Stimulated activated naive CD4-positive, alpha-beta T cell (primary cell): ENCODE data around the gene ZNF814.
"Not testable (repeated sequence)": the region's sequence is repeated elsewhere in the genome, so short reads cannot be mapped to it uniquely, and the experiment has no call there.

ENCODE experiments used
- DNase-seq, 6 experiments: peaks; one replicate each; lab custom pipeline; 2025; lab: John Stamatoyannopoulos, UW

Gene ZNF814

DNA sequence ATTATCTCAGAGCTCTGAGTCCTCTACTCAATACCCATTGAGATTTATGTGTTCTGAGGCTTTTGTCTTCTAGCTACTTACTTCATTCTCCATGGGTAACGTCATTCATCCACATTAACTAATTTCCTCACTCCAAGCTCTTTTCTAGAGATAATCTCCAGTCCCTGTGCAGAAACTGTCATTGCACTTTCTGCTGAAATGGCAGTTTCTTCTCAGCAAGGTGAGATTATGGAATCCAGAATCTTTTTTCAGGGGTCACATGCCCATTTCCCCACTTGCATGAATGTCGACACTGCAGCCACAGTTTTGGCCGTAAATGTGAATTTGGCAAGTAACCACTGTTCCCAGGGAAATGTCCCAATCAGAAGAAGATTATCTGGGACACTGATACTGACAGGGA, 26.5 kb downstream of the ZNF814 start:
- not testable (repeated sequence) for DNase-seq

DNA sequence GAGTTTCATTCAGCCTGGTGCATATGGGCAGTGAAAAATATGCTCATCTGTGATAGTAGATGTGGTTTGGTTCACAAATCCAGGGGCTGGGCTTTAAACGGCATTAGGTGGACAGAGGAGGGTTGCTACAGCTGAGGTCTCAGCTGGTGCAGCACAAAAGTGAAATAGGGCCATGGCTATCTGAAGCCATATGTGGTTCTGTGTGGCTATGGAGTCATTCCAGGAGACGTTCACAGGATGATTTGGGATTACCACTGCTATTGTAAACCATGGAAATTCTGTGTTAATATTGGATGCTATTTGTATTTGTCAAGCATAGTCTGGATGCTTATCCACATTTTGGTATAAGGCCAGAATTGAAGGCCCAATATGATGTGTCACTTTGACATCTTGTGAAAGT, 34.7 kb downstream of the ZNF814 start:
- DNase-seq = not testable (repeated sequence)

DNA sequence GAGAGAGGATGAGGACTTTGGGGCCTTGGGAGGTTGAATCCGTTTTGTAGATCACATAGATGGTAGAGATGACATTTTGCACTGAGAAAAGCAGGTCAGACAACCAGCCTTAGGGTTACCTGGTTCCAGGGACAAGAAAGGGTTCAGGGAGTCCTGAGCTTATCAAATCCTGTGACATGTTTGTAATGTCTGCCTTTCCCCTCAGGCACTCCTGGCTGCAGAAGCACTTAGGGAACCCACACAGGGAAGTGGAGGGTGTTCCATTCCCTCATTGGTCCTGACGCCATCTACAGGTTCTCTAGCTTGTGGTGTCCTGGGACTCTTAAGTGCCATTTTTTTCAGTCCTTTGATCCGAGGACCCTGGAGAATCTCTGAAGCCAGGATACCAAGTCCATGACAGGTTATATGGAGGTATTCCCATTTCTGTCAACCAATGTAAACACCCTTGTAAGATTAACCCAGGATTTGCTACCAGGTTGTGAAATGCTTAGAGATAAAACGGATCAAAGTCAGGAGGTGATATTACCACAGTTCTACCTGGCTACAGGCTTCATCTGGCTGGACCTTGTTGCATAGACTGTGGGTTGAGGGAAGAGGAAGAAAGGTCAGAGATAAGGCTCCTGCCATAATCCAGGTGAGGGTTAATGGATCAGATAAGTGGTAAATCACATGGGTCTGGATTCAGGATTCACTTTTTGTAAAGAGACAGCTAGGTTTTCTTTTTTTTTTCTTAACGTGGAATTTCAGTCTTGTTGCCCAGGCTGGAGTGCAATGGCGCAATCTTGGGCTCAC, 36.8 kb downstream of the ZNF814 start:
- DNase-seq = not testable (repeated sequence)

DNA sequence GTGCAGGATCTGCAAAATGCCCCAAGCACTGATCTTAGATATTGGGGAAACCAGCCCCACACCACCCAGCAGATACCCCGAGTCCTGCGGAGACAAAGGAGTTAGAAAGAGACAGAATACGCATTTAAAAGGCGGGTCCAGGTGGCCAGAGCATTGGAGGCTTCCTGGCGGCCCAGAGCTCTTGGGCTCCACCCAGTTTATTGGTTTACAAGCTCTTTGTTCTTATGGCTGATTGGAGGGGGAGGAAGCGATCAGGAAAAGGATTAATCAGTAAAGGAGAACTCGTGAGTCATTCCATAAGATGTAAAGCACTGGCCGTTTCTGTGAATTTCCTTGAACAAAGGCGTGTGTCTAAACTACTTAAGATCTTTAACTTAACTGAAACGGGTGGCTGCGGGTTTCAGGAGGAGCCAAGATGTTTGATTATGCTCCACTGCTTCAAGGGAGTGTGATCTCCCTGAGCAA, 38.3 kb downstream of the ZNF814 start:
- no peak for DNase-seq

DNA sequence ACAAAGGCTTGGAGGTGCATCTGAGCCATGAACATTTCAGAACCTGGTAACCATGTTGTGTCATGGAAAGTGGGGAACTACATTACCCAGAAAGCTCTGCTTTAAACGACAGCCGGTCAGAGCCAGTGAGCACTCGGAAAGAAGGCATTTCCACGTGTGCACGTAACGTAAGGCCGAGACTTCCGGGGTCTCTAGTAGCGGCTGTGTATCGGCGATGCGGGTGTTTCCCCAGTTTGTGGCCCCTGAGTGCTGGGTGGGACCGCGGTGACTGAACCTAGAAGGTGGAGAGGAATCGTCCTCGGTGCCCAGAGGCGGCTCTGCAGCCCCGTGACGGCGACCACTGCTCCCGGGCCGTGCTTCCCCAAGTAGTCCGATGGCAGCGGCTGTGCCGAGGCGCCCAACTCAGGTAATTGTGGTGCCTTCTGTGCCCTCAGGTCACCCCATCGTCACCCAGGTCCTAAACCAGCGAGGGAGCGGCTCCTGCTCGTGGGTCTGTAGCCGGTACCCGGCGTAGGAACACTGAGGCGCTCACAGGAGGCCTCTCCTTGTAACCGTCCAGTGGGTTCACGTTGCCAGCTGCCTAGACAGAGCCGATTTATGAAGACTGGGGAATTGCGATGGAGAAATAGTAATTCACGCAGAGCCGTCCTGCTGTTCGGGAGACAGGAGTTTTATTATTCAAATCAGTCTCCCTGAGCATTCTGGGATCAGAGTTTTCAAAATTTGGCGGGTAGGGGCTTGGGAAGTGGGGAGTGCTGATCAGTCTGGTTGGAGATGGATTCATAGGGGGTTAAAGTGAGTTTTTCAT, 39.0 kb downstream of the ZNF814 start, which contains the start of gene ZNF587:
TSS of gene ZNF587 (plus strand) at position 194 of the 808 bp plus-strand sequence. CDS start at position 374, 180 bp downstream.
- DNase-seq = peak; percentile 57 to 84 (median 80)

DNA sequence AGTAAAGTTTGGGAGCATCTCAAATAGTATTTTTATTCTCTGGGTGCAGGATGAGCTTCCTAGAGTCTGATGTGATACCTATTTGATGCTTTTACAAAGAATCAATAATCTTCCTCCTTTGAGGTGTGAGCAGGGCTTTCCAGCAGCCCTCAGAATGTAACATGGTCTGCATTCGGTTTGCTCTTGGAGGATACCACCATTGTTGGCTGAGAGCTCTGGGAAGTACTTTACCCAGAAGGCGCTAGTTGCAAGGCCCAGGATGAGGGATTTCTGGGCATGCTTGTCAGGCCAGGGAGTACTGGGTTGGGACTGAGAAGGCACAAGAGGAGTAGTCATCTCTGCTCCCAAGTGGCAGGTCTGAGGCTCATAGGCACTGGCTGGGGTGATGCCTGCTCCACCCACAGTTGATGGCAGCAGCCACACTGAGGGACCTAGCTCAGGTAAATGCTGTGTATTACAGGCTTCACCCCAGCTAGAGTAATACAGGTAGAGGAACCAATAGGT, 39.6 kb downstream of the ZNF814 start:
- not testable (repeated sequence) for DNase-seq

DNA sequence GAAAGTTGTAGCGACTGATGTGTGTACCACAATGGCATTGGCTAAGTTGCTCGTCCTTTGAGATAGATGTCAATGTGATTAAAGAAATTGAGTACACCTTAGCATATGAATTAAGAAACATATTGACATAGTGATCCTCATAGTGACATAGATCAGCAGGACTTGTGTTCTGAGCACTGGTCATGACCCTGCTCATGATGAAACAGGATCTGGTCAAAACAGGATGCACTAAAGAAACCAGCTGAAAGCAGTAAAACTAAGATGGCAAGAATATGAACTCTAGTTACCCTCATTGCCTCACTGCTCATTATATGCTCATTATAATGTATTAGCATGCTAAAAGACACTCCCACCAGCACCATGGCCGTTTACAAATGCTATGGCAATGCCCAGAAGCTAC, 41.7 kb downstream of the ZNF814 start:
- DNase-seq = not testable (repeated sequence)

DNA sequence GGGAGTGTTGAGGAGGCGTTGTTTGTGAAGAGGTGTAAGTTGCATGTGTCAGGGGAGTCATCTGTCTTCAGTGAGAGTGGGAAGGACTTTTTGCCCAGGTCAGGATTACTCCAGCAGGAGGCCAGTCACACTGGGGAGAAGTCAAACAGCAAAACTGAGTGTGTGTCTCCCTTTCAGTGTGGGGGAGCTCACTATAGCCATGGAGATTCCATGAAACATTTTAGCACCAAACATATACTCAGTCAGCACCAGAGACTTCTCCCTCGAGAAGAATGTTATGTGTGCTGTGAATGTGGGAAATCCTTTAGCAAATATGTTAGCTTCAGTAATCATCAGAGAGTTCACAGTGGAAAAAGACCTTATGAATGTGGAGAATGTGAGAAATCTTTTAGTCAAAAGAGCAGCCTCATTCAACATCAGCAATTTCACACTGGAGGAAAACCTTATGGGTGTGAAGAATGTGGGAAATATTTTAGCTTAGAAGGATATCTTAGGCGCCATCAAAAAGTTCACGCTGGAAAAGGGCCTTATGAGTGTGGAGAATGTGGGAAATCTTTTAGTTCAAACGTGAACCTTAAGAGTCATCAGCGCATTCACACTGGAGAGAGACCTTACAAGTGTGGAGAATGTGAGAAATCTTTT, 47.6 kb downstream of the ZNF814 start:
- no peak for DNase-seq

DNA sequence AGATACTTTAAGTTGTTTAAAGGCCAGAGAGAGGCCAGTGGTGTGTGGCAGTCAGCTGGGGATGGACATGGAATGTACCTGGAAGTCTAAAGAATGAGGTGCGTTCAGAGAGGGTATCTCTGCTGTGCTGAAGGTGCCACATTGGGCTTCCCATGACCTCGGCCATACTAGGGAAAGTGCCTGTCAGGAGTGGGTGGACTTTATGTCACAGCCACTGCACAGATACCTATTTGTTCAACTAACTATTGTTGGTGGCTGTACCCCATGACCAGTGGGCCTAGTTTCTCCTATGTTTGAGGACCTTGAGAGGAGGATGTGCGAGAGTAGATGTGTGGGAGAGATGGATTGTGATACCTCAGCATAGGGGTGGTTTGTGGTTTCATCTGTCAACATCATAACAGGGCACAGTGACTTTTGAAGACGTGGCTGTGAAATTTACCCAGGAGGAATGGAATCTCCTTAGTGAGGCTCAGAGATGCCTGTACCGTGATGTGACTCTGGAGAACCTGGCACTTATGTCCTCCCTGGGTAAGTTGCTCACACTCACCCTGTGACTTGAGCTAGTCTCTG, 50.1 kb downstream of the ZNF814 start:
- not testable (repeated sequence) for DNase-seq

DNA sequence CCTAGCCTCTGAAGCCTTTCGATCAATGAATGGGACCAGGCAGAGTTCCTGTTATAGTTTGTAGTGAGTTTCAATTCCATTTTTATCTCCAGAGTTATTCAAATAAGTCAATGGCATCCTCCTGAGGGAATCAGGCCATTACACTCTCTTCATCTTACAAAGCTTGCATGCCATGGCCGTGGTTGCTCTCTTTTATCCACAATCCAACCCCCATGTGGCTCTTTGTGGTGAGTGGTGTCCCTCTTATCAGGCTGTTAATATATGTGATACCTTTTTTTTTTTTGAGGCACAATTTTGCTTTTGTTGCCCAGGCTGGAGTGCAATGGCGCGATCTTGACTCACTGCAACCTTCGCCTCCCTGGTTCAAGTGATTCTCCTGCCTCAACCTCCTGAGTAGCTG, 51.8 kb downstream of the ZNF814 start:
- not testable (repeated sequence) for DNase-seq

DNA sequence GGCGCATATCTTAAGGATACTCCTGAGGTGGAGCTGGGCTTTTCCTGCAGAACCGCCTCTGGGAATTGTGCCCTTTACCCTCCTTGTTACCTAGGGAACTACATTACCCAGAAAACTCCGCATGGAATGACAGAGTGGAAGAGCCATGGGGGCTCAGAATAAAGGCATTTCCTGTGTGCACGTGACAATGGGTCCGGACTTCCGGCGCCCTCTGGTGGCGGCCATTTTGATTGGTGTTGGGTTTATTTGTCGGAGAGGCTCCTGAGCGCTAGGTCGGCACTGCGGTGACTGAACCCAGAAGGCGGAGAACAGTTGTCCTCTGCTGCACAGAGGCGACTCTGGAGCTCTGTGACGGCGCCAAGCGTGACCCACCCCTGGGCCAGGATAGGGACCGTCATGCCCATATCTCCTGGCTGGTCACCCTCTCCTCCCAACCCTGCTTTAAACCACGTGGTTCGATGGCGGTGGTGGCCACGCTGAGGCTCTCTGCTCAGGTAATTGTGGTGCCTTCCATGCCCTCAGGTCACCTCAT, 58.7 kb downstream of the ZNF814 start, which contains the start of gene ZNF587B:
TSS of gene ZNF587B (plus strand) at position 229 of the 532 bp plus-strand sequence. CDS start at position 459, 230 bp downstream.
- peak in 5 of 6 experiments; percentile 3 to 30 (median 12) for DNase-seq

DNA sequence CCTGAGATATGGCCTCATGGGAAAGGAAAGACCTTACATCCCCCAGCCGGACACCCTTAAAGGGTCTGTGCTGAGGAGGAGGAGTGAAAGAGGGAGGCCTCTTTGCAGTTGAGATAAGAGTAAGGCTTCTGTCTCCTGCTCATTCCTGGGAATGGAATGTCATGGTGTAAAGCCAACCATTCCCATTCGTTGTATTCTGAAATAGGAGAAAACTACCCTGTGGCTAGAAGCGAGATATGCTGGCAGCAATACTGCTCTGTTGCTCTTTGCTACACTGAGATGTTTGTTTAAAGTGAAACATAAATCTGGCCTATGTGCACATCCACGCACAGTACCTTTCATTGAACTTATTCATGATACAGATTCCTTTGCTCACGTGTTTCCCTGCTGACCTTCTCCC, 59.5 kb downstream of the ZNF814 start:
- DNase-seq = no peak

DNA sequence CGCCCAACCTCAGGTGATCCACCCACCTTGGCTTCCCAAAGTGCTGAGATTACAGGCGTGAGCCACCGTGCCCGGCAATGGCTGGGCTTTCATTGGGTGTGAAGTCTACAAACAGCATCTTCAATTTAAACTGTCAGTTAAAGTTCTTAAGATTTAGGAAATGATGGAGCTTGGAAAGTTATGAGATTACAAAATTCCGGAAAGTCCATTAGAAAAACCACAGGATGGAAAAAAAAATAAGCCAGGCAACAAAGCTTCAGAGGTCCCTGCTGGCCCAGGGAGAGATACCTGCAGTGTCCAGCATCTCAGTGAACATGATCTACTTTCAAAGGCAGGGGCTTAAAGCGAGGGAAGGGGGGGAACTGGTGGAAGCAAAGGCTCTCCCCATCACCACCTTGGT, 63.3 kb downstream of the ZNF814 start:
- no peak for DNase-seq

DNA sequence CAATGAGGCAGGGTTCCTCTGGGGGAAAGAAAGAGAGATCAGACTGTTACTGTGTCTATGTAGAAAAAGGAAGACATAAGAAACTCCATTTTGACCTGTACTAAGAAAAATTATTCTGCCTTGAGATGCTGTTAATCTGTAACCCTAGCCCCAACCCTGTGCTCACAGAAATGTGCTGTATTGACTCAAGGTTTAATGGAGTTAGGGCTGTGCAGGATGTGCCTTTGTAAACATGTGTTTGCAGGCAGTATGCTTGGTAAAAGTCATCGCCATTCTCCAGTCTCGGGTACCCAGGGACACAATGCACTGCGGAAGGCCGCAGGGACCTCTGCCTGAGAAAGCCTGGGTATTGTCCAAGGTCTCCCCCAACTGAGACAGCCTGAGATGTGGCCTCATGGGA, 65.2 kb downstream of the ZNF814 start:
- not testable (repeated sequence) for DNase-seq

DNA sequence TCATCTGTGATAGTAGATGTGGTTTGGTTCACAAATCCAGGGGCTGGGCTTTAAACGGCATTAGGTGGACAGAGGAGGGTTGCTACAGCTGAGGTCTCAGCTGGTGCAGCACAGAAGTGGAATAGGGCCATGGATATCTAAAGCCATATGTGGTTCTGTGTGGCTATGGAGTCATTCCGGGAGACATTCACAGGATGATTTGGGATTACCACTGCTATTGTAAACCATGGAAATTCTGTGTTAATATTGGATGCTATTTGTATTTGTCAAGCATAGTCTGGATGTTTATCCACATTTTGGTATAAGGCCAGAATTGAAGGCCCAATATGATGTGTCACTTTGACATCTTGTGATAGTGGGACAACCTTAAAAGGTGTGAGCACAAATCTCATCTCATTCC, 65.7 kb downstream of the ZNF814 start:
- not testable (repeated sequence) for DNase-seq

DNA sequence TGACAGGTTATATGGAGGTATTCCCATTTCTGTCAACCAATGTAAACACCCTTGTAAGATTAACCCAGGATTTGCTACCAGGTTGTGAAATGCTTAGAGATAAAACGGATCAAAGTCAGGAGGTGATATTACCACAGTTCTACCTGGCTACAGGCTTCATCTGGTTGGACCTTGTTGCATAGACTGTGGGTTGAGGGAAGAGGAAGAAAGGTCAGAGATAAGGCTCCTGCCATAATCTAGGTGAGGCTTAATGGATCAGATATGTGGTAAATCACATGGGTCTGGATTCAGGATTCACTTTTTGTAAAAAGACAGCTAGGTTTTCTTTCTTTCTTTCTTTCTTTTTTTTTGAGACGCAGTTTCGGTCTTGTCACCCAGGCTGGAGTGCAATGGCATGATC, 67.3 kb downstream of the ZNF814 start:
- DNase-seq = not testable (repeated sequence)

DNA sequence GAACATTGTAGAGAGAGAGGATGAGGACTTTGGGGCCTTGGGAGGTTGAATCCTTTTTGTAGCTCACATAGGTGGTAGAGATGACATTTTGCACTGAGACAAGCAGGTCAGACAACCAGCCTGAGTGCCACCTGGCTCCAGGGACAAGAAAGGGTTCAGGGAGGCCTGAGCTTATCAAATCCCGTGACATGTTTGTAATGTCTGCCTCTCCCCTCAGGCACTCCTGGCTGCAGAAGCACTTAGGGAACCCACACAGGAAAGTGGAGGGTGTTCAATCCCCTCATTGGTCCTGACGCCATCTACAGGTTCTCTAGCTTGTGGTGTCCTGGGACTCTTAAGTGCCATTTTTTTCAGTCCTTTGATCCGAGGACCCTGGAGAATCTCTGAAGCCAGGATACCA, 67.7 kb downstream of the ZNF814 start:
- not testable (repeated sequence) for DNase-seq

DNA sequence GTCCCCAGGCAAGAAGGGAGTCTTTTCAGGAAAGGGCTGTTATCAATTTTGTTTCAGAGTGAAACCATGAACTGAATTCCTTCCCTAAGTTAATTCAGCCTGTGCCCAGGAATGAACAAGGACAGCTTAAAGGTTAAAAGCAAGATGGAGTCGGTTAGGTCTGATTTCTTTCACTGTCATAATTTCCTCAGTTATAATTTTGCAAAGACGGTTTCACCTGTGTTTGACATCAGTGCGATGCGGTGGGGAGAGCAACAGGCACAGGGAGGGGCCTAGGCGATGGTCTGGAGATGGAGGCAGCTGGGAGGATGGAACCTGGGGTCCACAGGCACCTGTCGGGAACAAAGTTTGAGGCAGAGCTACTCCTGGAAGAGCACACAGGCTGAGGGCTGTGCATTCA, 68.2 kb downstream of the ZNF814 start:
- no peak for DNase-seq

DNA sequence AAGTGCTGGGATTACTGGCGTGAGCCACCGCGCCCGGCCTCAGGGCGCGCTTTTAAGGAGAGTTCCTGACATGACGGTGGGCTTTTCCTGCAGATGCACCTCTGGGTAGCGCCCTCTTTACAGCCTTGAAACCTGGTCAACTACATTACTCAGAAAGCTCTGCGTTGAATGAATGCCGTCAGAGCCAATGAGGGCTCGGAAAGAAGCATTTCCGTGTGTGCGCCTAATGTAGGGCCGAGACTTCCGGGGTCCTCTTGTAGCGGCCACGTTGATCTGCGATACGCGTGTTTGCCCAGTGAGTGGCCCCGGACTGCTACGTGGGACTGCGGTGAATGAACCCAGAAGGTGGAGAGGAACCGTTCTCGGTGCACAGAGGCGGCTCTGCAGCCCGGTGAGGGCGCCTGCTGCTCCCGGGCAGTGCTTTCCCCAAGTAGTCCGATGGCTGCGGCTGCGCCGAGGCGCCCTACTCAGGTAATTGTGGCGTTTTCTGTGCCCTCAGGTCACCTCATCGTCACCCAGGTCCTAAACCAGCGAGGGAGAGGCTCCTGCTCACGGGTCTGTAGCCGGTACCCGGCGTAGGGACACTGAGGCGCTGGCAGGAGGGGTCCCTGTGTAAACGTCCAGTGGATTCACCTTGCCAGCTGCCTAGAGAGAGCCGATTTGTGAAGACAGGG, 69.2 kb downstream of the ZNF814 start:
- peak; percentile 66 to 82 (median 78) for DNase-seq

DNA sequence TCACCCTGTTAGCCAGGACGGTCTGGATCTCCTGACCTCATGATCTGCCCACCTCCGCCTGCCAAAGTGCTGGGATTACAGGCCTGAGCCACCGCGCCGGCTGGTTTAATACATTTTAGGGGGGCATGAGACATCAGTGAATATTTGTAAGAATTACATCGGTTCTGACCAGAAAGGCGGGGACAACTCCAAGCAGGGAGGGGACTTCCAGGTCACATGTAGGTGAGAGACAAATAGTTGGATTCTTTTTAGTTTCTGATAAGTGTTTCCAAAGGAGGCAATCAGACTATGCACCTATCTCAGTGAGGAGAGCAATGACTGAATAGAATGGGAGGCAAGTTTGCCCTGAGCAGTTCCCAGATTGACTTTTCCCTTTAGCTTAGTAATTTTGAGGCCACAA, 70.5 kb downstream of the ZNF814 start:
- DNase-seq = no peak

DNA sequence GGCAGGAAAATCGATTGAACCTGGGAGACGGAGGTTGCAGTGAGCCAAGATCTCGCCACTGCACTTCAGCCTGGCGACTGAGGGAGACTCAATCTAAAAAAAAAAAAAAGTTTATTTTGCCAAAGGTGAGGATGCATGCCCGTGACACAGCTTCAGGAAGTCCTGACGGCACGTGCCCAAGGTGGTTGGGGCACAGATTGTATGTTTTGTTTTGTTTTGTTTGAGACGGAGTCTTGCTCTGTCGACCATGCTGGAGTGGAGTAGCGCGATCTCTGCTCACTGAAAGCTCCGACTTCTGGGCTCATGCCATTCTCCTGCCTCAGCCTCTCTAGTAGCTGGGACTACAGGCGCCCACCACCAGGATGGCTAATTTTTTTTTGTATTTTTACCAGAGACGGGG, 70.9 kb downstream of the ZNF814 start:
- DNase-seq = no peak
